Activated T-cell treated with anti-CD3 and anti-CD28 coated beads, Interleukin-2, amount 50 U/mL, for 72 hours (primary cell): ENCODE results near the gene MPZL3. TPM values are rescaled to one million over a fixed set of nuclear protein-coding genes. Genes with fewer than 3 reads are reported as not detected.

Experiments
- ATAC-seq, 2 donors: fragments of 150-1000 bp; cut with Tn5 transposase; replicated peaks in 1 of 2; 2 replicates each; pipeline ENCODE4 v1.10.0; 2021; ENCODE audit warnings: moderate library complexity in 2 of 2, mild to moderate bottlenecking in 1 of 2
- DNase-seq, 2 donors: peaks; one replicate each; pipeline ENCODE4 v3.0.0; 2021 to 2022; ENCODE audit warnings: mixed read lengths in 1 of 2
- H3K27ac Mint-ChIP-seq: one replicate; pipeline ENCODE4 v1.8.0; 2022; ENCODE audit warnings: mild to moderate bottlenecking, moderate library complexity, mixed read lengths
- H3K27me3 Mint-ChIP-seq: one replicate; pipeline ENCODE4 v1.8.0; 2022; ENCODE audit warnings: low read depth, mixed read lengths
- H3K36me3 Mint-ChIP-seq, 2 donors: one replicate each; pipeline ENCODE4 v1.8.0; 2022; ENCODE audit warnings: mixed read lengths in 2 of 2, mild to moderate bottlenecking in 1 of 2; ENCODE audit not compliant: insufficient read depth in 2 of 2
- H3K4me1 Mint-ChIP-seq: one replicate; pipeline ENCODE4 v1.8.0; 2022; ENCODE audit warnings: low read depth, mixed read lengths
- H3K4me3 Mint-ChIP-seq, 2 donors: one replicate each; pipeline ENCODE4 v1.8.0; 2022; ENCODE audit warnings: mild to moderate bottlenecking in 2 of 2, mixed read lengths in 2 of 2, moderate library complexity in 2 of 2
- H3K9me3 Mint-ChIP-seq, 2 donors: one replicate each; pipeline ENCODE4 v1.8.0; 2022; ENCODE audit warnings: mixed read lengths in 2 of 2
- total RNA-seq, 2 donors: library from RNA; stranded (reverse); gene quantifications; one replicate each; pipeline ENCODE4 v1.2.3, GENCODE V29; 2022

The MPZL3 gene
- total RNA-seq, 2 donors from 2014 or later: 71.3 to 76.3 TPM

DNA sequence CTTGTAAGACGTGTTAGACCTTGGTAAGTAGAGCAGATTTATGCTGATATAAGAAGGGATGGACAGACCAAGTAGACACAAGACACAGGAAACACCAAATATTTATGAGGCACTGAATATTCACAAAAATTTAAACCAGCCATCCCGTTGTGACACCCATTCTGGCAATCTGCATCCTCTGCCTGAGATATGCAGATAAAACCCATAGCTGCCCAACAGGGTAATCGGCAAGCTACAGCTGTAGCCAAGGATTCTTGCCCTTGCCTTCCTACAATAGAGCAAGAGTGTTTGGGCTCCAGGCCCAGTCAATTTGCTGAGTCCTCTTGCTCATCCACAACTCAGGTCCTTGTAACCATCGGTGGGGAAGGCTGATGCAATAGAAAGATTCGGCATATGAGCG is 30.4 kb upstream of the MPZL3 start:
- Mint-ChIP-seq H3K9me3 (peaks cover 0 to 3% of the 10 kb centered on the region in 2 donors), H3K36me3 (peaks cover 0 to 4% of the 10 kb centered on the region in 2 donors), H3K27ac (no peak overlapping the region), H3K4me1 (peaks cover 83% of the 10 kb centered on the region), H3K27me3 (no peaks in the 10 kb centered on the region), H3K4me3 (peak overlapping the region in 1 of 2 donors; percentile 65)
- no peak for ATAC-seq
- no peak for DNase-seq

- H3K36me3 Mint-ChIP-seq: peaks cover 0 to 4% of the 10 kb centered on the region in 2 donors
These were observed 29.1 kb upstream of the MPZL3 start for GRCh38 chr11:118281284-118281683.

DNA sequence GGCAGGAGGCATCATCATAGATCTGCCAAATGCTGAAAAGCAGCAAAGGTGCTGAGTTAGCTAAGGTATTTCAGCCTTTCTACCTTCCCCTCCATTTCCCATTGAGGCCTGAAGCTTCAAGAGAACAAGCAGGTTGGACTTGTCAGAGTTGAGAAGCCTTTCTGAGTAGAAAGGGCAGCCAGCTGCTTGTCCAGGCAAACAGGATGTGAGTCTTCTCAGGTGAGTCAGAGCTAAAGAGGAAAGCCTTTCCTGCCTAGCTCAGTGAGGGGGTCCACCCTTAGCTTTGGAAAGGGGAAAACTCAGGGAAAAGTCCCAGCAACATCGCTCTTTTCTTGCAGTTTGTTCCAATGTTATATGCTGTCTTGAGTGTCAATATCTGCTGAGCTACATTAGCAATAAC is 25.1 kb upstream of the MPZL3 start:
- peak overlapping the region in 1 of 2 donors; percentile 43 for H3K4me3 Mint-ChIP-seq
- H3K4me1 Mint-ChIP-seq: peaks cover 73% of the 10 kb centered on the region
- peak overlapping the region; percentile 34 for H3K27ac Mint-ChIP-seq

More at GRCh38 chr11:118281284-118281683, 29.1 kb upstream of the MPZL3 start:
- Mint-ChIP-seq H3K27me3 (no peaks in the 10 kb centered on the region), H3K4me1 (peaks cover 83% of the 10 kb centered on the region), H3K9me3 (peaks cover 0 to 3% of the 10 kb centered on the region in 2 donors), H3K27ac (peak overlapping the region; percentile 66), H3K4me3 (peak overlapping the region; percentile 18 to 58)
- peak; percentile 29 to 35 for ATAC-seq
- DNase-seq: peak; percentile 33 to 47

GRCh38 chr11:118276422-118276821 is 24.3 kb upstream of the MPZL3 start:
- DNase-seq: no peak
- peaks cover 64% of the 10 kb centered on the region for H3K4me1 Mint-ChIP-seq

More for the DNA sequence above, 25.1 kb upstream of the MPZL3 start:
- DNase-seq (peak; percentile 36 to 44), ATAC-seq (peak; percentile 68 to 93)
- peaks cover 0 to 1% of the 10 kb centered on the region in 2 donors for H3K36me3 Mint-ChIP-seq
- H3K27me3 Mint-ChIP-seq: no peaks in the 10 kb centered on the region
- H3K9me3 Mint-ChIP-seq: peaks cover 0 to 3% of the 10 kb centered on the region in 2 donors

DNA sequence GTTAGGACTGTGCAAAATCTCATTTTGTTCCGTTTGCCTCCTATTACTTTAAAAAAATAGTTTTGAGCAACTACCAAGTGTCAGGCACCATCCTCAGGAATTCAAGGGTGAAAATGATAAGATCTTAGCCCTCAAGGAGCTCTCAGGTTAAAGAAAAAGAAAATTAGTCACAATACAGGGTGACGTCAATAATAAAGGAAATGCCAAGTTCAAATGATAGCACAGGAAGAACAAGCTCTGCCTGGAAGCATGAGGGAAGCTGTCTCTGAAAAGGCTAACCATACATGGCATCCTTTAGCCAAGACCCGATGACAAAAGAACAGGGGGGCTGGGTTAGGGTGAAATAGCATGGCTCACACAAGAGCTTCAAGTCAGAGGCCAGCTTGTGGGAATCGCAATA is 23.0 kb upstream of the MPZL3 start:
- peak overlapping the region in 1 of 2 donors; percentile 38 for H3K4me3 Mint-ChIP-seq
- no peaks in the 10 kb centered on the region for H3K9me3 Mint-ChIP-seq
- DNase-seq (no peak), ATAC-seq (peak in 1 of 2 donors; percentile 40)
- no peaks in the 10 kb centered on the region for H3K27me3 Mint-ChIP-seq
- peaks cover 59% of the 10 kb centered on the region for H3K4me1 Mint-ChIP-seq
- H3K27ac Mint-ChIP-seq: peak overlapping the region; percentile 8
- no peaks in the 10 kb centered on the region for H3K36me3 Mint-ChIP-seq

More at GRCh38 chr11:118276422-118276821, 24.3 kb upstream of the MPZL3 start:
- Mint-ChIP-seq H3K9me3 (peaks cover 0 to under 1% of the 10 kb centered on the region in 2 donors), H3K27me3 (no peaks in the 10 kb centered on the region), H3K36me3 (no peaks in the 10 kb centered on the region), H3K27ac (peak overlapping the region; percentile 34), H3K4me3 (peak overlapping the region; percentile 35 to 43)
- ATAC-seq: no peak

DNA sequence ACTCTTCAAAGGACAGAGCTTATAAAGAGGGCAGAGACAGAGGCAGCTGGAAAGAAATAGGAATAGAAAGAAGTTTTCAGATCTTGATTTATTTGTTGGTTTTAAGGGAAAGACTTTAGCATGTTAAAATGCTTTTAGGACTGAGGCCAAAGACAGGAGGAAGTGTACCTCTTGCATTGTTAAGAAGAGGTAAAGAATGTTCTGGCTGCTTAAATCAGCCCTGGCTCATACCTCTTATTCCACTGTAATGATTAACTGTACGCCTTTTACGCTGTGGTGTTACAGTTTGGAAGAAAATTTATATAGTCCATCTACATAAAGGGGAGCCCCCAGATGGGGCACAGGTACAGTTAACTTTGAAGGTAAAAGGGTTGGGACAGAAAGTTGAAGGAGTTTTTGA is 22.0 kb upstream of the MPZL3 start:
- Mint-ChIP-seq H3K9me3 (no peaks in the 10 kb centered on the region), H3K4me1 (peaks cover 59% of the 10 kb centered on the region), H3K4me3 (no peak overlapping the region), H3K27ac (no peak overlapping the region), H3K27me3 (no peaks in the 10 kb centered on the region), H3K36me3 (no peaks in the 10 kb centered on the region)
- no peak for ATAC-seq
- no peak for DNase-seq

GRCh38 chr11:118272001-118272400 is 19.8 kb upstream of the MPZL3 start:
- H3K9me3 Mint-ChIP-seq: no peaks in the 10 kb centered on the region
- DNase-seq (no peak), ATAC-seq (no peak)
- H3K4me3 Mint-ChIP-seq: no peak overlapping the region
- H3K4me1 Mint-ChIP-seq: peaks cover 44% of the 10 kb centered on the region
- H3K27ac Mint-ChIP-seq: no peak overlapping the region
- H3K36me3 Mint-ChIP-seq: no peaks in the 10 kb centered on the region
- H3K27me3 Mint-ChIP-seq: no peaks in the 10 kb centered on the region

DNA sequence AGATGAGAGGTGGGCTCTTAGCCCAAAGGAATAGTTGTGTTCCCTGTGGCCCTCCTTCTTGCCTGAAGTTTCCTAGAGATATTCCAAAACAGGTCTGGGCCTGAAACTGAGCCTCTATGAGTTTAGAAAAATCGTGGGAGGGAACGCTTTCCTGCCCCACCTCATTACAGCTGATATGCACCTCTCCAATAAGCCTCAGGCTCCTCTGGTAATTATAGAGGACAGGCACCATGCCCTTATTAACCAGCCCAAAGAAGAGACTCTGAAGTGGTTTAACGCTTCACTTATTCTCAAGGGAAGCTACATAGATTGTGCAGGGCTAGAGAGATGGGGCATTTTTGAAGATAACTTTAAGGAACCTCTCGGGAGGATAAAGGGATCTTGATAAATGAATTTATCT is 15.3 kb upstream of the MPZL3 start:
- H3K27ac Mint-ChIP-seq: no peak overlapping the region
- H3K9me3 Mint-ChIP-seq: no peaks in the 10 kb centered on the region
- DNase-seq: no peak
- no peak for ATAC-seq
- H3K36me3 Mint-ChIP-seq: peaks cover under 1 to 2% of the 10 kb centered on the region in 2 donors
- H3K4me3 Mint-ChIP-seq: no peak overlapping the region
- H3K27me3 Mint-ChIP-seq: peaks cover 12% of the 10 kb centered on the region
- peaks cover 44% of the 10 kb centered on the region for H3K4me1 Mint-ChIP-seq

DNA sequence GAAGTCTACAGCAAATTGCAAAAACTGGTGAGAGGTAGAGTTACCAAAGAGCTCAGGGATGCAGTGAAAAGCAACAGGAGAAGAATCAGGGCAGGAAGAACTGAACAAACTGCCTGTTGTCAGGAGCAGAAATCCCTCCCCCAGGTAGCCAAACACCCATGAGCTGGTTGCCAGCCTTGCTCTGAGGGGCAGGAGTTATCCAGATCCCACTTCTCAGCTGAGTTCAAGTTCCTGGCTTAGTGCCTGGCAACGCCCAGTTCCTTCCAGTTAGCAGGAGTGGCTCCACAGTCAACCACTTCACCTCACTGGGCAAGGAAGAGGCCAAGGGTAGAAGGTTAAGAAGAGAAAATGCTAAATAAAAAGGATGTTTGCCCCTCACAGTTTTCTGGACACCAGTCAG is 13.8 kb upstream of the MPZL3 start:
- DNase-seq (no peak), ATAC-seq (no peak)
- peaks cover 59% of the 10 kb centered on the region for H3K4me1 Mint-ChIP-seq
- peaks cover 12% of the 10 kb centered on the region for H3K27me3 Mint-ChIP-seq
- H3K4me3 Mint-ChIP-seq: no peak overlapping the region
- no peaks in the 10 kb centered on the region for H3K9me3 Mint-ChIP-seq
- H3K36me3 Mint-ChIP-seq: peaks cover 4 to 9% of the 10 kb centered on the region in 2 donors
- H3K27ac Mint-ChIP-seq: no peak overlapping the region

GRCh38 chr11:118264569-118265465 is 12.7 kb upstream of the MPZL3 start:
- DNase-seq (no peak), ATAC-seq (no peak)
- peaks cover 4 to 10% of the 10 kb centered on the region in 2 donors for H3K36me3 Mint-ChIP-seq
- peak overlapping the region; percentile 26 for H3K27ac Mint-ChIP-seq
- peaks cover 12% of the 10 kb centered on the region for H3K27me3 Mint-ChIP-seq
- peak overlapping the region; percentile 78 to 95 for H3K4me3 Mint-ChIP-seq
- H3K4me1 Mint-ChIP-seq: peaks cover 60% of the 10 kb centered on the region
- H3K9me3 Mint-ChIP-seq: no peaks in the 10 kb centered on the region

DNA sequence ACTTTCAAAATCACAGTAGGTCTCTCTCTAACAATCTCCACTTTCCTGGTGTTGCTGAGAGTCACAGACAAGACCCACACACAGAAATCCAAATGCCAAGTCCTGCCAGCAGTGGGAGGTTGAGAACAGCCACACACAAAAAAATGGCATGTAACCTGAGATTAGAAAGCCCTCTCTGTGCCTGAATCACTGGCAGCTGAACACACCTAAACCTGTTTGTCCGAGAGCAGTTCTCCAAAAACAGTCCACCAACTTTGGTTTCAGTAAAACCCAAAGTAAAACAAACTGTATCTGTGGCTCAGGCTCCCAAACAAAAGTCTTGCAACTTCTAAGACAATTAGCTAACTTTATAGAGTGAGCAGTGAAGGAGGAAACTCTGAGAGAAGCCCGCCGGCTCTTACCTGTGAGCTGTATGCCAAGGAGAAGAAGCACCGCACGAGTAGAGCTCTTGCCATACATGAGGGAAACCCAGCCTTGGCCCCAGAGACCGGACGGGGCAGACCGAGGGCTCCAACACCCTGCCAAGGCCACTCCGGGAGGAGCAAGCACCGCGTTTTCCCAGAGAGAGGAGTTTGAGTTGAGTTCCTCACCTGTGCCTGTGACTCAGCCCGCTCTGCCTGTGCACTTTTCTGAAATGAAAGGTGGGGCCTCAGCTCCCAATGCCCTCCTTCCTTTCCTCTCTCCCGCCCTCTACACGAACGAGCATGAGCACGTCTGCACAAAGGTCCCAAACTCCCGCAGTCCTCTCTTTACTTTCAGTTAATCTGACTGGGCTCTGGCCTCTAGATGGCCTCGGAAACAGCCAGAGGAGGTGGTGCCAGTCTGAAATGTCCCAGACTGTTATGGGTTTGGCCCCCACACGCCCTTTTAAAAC is 11.8 kb upstream of the MPZL3 start, which contains the start of gene MPZL2:
Gene MPZL2 (minus strand): TSS at position 603 of the 874 bp plus-strand sequence. CDS start 144 bp downstream, at position 459.
- H3K36me3 Mint-ChIP-seq: peaks cover 4 to 19% of the 10 kb centered on the region in 2 donors
- H3K9me3 Mint-ChIP-seq: peaks cover 0 to 2% of the 10 kb centered on the region in 2 donors
- peaks cover 12% of the 10 kb centered on the region for H3K27me3 Mint-ChIP-seq
- DNase-seq (peak in 1 of 2 donors; percentile 35), ATAC-seq (peak; percentile 67 to 75)
- peak within 1 kb of the TSS; percentile 26 for H3K27ac Mint-ChIP-seq
- peaks cover 65% of the 10 kb centered on the region for H3K4me1 Mint-ChIP-seq
- peak within 1 kb of the TSS; percentile 78 to 95 for H3K4me3 Mint-ChIP-seq

GRCh38 chr11:118263112-118263511 is 10.9 kb upstream of the MPZL3 start:
- Mint-ChIP-seq H3K27ac (peak overlapping the region; percentile 18), H3K9me3 (peaks cover 0 to 2% of the 10 kb centered on the region in 2 donors), H3K27me3 (peaks cover 12% of the 10 kb centered on the region), H3K4me3 (peak overlapping the region; percentile 78 to 95), H3K36me3 (peaks cover 6 to 24% of the 10 kb centered on the region in 2 donors), H3K4me1 (peaks cover 73% of the 10 kb centered on the region)
- DNase-seq (no peak), ATAC-seq (no peak)
